Activated naive CD4-positive, alpha-beta T cell (primary cell): Measurements from ENCODE around the gene GNAS-AS1.
"Not testable (repeated sequence)": the region's sequence is repeated elsewhere in the genome, so short reads cannot be mapped to it uniquely, and the experiment has no call there.

Experiments used
- DNase-seq, 4 experiments: peaks; one replicate each; lab custom pipeline; 2025; lab: John Stamatoyannopoulos, UW

GNAS-AS1 gene

GRCh38 chr20:58835231-58835630 lies 15.5 kb downstream of the GNAS-AS1 start:
- no peak for DNase-seq

DNA sequence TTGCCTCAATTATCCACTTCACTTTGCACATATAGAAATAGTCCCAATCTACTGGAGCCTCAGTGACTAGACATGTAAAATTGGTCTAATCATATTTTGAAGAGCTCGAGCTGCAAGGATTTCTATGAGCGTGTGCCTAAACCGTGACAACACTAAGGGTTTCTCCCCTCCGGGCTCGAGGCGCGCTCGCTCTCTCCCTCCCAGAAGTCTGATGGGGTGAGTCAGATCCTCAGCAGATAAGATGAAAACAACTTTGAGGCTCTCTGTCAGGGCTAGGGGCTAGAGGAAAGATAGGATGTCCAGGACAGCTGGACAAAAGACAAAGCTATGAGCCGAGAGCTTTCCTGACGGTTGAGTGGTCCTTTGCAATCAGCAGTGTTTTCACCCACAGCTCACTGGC lies 16.8 kb downstream of the GNAS-AS1 start:
- DNase-seq: no peak

DNA sequence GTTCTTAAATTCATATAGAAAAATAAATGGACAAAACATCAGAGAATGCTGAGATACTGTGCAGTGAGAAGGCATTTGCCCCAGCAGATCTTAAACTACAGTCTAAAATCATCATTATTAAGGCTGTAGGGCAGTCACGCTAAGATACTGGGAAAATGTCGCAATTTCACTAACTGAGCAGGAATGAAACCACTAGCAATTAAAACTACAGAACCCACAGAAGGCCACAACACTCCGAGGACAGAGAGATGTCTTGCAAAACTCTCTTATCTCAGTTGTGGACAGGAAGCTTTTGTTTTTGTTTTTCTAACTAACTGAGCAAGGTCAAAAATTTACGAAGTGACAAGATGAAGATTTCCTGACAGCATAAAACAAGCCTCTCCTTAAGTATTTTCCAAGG lies 18.2 kb downstream of the GNAS-AS1 start:
- DNase-seq: no peak

DNA sequence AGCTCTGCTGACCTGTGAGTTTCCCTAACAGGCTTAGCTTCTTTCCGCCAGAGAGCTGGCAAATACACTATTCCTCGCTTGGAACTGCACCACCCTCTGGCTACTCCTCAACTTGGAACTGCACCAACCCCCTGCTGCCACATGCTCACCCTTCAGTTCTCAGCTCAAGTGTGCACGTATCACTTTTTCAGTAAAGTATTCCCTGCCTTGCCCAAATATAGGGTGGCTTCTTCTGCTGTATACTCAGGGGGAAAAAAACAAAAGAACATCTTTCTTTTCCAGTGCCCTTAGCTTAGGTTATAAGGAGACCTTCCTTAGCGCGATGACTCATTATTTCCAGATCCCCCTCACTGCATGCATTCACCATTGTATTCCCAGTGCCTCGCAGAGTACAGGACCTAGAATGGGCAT lies 21.2 kb downstream of the GNAS-AS1 start:
- DNase-seq: no peak

GRCh38 chr20:58828804-58829203 lies 21.9 kb downstream of the GNAS-AS1 start:
- not testable (repeated sequence) for DNase-seq

DNA sequence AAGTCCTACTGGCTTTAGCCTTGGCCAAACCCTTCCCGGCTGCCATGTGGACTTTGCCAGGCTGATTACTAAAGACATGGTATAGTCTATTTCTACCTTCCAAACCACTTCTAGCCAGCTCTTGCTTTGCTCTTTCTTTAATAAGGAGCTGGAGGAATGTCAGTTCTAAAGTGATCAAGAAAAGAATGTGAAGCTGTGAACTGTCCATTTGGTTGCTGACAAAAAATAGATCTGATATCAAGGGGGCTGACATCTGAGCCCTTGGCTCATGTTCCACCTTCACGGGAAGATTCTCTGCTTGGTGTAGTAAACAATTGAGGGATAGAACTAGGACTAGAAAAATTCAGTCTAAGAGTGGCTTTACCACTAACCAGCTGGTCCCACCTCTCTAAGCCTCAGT lies 22.6 kb downstream of the GNAS-AS1 start:
- no peak for DNase-seq

DNA sequence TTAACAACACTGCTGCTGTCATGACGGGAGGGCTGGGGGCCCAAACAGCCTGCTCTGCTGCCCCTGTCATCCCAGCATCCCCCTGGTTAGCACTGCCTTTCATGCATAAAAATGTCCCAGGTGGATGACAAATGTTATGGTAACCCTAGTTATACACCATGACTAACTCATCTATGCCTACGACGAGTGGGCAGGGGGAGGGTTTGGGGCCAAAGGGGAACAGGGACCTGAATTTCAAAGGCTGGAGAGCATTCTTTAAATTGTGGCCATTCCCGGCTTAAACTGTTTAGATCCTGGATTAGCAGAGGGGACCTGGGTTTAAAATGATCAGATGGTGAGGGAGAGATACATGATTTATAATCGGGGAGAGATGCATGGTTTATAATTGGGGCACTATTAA lies 24.4 kb downstream of the GNAS-AS1 start:
- DNase-seq: no peak

GRCh38 chr20:58825450-58825849 lies 25.3 kb downstream of the GNAS-AS1 start:
- DNase-seq: no peak

DNA sequence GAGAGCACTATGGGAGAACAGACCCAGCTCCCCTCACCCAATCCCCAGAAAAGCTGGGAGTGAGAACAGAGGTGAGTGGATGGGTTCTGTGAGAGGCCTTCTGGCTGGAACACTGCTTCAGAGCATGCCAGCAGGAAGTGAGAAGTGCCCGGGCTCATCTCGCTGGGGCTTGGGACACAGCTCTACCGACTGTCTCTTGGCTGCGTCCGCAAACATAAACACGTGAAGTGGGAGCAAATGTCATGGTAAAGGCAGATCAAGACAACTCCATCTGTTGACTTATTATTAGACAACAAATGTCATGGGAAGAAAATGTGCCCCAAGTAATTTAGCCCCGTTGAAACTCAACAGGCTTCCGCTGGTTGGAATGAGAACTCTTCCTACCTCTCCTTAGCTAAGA lies 25.9 kb downstream of the GNAS-AS1 start:
- DNase-seq: no peak

DNA sequence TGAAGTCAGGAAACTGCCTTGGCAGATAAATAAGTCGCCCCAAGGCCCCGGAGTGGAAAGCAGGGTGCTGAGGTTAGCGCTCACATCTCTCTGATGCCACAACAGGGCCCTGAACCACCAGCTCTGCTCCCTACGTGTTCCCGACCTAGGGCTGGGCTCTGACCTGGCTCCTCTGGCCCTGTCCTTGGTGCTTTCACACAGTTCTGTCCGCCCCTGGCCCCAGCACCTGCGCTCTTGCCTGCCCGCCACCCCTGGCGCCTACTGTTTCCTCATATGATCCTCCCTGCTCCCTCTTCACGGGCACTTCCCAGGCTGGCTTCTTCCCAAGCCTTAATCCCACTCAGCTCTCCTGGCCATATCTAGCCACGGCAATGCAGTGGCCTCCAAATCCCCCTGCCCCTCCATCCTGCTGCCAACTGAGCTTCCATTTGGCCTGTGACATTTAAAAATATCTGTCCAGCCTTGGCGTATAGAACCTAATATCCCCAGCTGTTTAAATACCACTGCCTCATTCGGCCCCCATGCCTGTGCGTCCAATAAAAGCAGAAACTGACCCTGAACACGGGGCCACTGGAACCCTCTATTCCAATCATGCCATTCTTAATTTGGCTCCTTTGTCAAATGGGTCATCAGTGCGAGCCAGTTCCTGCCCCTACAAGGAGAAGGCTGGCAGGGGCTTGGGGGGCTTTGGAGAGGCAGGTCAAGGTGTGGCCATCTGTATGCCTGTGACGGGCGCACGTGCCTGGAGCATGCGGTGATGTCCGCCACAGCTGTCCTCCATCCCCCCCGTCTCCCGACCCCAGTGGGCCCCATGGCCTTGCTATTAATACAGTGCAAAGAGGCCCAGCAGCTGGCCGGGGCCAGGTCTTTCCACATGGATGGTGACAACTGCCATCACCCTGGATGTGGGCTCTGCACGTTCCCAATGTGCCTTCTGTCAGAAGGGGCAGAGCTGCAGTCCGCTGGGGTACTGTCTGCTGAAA lies 27.7 kb downstream of the GNAS-AS1 start:
- DNase-seq: no peak

DNA sequence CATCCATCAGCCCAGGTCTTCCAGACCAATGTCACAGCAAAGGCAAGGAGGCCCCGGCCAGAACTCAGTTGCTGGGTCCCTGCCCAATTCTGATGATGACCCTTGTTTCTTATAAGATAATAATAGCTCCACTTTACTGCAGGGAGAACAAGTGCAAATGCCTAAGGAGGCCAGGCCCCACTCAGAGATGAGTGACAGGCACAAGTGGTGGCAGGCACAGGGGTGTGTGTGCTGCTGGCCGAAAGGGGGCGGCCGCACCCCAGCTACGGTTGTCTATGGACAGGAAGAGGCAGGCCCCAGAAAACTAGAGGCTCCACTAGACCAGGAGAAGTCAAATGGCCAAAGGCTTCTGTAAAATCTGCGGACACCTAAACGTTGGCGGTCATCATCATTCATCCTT lies 28.6 kb downstream of the GNAS-AS1 start:
- DNase-seq: no peak

DNA sequence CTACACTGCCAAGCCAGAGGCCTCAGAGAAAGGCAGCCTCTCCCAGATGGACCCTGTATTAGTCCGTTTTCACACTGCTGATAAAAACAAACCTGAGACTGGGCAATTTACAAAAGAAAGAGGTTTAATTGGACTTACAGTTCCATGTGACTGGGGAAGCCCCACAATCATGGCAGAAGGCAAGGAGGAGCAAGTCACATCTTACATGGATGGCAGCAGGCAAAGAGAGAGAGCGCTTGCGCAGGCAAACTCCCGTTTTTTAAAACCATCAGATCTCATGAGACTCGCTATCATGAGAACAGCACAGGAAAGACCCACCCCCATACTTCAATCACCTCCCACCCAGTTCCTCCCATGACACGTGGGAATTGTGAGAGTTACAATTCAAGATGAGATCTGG lies 30.2 kb downstream of the GNAS-AS1 start:
- DNase-seq: not testable (repeated sequence)

DNA sequence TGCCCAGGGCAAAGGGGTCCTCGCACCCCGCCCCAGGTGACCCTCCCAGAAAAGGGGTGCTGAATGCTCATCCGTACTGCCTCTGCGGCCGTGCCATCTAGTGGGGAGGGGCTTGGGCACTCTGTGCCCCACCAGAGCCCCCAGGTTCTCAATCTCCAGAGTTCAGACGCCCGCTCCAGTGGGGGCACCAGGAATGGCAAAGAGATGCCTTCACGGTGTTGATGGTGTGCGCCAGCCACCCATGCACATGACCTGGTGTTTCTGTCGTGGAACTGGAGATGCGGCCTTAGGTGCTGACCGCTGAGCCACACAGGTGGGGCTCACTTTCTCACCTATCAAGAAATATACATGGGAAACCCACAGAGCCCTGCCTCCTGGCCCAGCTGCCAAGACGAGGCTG lies 30.8 kb downstream of the GNAS-AS1 start:
- no peak for DNase-seq

DNA sequence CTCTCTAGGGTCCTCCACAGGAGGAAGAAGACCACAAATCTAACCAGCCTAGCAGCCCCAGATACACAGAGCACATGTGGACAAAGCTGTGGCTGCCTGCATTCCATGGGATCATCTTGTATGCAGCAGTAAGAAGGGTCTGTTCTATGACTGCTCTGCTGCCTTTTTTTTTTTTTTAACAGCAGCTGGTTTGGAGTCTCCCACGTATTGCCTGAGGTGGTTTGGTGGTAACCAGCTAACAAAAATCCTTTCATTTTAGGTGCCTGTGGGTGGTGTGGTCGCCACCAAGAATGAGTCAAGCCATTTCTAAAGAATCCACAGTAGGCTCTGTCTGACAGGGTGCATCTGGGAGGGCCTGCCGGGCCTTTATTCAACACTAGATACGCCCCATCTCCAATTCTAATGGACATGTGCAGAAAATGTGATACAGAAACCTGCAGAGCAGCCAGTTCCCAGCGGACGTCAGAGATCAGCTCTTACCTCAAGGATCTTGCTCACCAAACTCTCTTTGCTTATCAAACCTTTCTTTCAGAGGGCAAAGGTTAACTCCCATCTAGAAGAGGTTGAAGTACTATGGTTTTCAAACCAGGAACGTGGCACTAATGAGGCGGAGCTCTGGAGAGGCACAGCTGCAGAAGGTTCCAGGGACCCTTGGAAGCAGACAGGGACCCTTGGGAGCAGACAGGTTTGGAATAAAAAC lies 32.0 kb downstream of the GNAS-AS1 start:
- DNase-seq: no peak

- DNase-seq: no peak
These were observed 33.0 kb downstream of the GNAS-AS1 start for GRCh38 chr20:58817748-58818147.

DNA sequence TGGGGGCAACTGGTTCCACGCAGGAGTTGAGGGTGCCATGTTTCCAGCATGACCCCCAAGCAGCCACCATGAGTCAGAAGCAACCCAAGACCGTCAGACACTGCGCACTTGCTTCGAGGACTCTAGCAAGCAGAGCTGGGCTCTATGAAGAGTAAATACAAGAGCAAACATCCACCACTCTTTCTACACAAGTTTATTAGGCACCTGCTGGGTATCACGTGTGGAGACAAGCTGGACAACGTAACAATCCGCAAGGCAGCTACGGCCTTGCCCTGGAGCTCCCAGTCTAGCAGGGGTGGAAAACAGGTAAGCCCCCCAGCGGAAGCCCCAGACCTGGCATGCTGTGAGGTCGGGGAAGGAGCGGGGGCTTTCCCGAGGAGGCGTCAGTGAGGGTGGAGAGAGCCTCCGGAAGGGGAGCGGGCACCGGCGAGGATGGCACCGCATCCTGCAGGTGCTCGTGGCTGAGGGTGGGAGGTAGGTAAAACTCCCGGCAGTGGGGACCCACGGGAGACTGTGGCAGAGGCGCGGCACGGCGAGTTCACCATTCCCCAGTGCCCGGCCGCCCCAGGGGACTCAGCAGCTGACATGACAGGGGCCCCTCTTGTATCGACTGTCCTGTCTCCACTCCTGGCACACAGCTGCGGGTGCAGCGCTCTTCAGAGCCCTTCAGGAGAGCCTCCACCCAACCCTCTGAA lies 33.6 kb downstream of the GNAS-AS1 start:
- no peak for DNase-seq

DNA sequence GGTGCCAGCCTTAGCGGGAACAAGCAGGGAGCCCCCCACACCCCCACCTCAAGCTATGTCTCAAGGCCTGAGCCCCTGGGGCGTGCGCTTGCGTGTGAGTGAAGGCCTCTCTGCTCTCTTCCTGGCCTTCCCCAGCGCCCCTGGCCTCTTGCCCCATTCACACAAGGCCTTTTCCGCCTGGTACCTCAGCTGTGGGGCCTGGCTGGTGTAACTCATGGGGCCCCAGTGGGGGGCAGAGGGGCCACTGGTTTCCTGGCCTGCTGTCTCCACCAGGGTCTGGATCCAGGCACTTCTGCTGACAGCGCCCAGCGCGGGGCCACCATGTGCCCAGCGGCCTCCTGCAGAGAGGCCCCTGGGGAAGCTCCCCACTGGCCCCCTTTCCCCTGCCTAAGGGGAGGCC lies 34.7 kb downstream of the GNAS-AS1 start:
- DNase-seq: no peak

DNA sequence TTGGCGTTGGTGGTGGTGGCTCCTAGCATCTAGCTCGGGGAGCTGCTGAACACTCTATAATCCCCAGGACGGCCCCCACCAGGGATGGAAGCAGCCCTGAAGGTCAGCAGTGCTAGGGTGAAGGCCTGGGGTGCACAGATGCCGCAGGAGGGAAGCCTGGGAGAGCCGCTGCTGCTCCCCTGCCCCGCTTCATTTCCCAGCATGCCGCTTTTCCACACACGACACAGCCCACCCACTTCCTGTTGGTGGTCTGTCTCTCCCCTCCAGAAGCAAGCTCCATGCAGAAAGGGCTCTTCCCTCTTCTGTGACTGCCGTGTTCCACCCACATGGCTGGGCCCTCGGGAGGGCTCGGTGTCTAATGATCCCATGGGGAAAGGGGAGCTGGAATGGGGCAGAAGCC lies 35.3 kb downstream of the GNAS-AS1 start:
- no peak for DNase-seq

- DNase-seq: no peak
These were observed 37.3 kb downstream of the GNAS-AS1 start for GRCh38 chr20:58813369-58813768.

- no peak for DNase-seq
These were observed 39.4 kb downstream of the GNAS-AS1 start for GRCh38 chr20:58811334-58811733.

DNA sequence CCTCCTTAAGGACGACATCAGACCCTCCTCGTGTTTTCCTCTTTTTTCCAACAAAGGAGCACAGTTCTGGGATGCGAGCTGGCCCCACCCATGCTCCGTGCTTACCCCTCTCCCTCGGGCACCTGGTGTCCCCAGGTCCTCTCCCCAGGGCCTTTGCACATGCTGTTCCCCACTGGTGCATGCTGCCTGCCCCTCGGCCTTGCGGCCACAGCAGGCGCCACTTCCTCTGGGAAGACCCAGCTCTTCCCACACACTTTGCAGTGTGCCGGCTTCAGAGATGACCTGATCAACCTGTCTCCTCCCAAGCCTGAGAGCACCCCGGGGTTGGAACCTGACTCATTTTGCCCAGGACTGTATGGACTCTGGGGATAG lies 39.8 kb downstream of the GNAS-AS1 start:
- no peak for DNase-seq

GRCh38 chr20:58810116-58810878 lies 40.4 kb downstream of the GNAS-AS1 start:
- DNase-seq: no peak
